Stimulated activated naive CD8-positive, alpha-beta T cell treated with anti-CD3 and anti-CD28 coated beads, Interleukin-15, Interleukin-2, amounts not matched to agents 100 ng/mL and 50 ng/mL, for 24 hours (primary cell): ENCODE data around the gene EFTUD2.

Experiments used
- H3K27ac Mint-ChIP-seq: one replicate; pipeline ENCODE4 v1.8.0; 2021; ENCODE audit warnings: mild to moderate bottlenecking, mixed read lengths
- H3K27me3 Mint-ChIP-seq: one replicate; pipeline ENCODE4 v1.8.0; 2021; ENCODE audit warnings: mixed read lengths
- H3K36me3 Mint-ChIP-seq: one replicate; pipeline ENCODE4 v1.8.0; 2021; ENCODE audit warnings: low read depth, mixed read lengths
- H3K4me1 Mint-ChIP-seq: one replicate; pipeline ENCODE4 v1.8.0; 2021; ENCODE audit warnings: low read depth, mixed read lengths
- H3K4me3 Mint-ChIP-seq: one replicate; pipeline ENCODE4 v1.8.0; 2021; ENCODE audit warnings: mild to moderate bottlenecking, mixed read lengths
- H3K9me3 Mint-ChIP-seq: one replicate; pipeline ENCODE4 v1.8.0; 2021; ENCODE audit warnings: mixed read lengths

The EFTUD2 gene

DNA sequence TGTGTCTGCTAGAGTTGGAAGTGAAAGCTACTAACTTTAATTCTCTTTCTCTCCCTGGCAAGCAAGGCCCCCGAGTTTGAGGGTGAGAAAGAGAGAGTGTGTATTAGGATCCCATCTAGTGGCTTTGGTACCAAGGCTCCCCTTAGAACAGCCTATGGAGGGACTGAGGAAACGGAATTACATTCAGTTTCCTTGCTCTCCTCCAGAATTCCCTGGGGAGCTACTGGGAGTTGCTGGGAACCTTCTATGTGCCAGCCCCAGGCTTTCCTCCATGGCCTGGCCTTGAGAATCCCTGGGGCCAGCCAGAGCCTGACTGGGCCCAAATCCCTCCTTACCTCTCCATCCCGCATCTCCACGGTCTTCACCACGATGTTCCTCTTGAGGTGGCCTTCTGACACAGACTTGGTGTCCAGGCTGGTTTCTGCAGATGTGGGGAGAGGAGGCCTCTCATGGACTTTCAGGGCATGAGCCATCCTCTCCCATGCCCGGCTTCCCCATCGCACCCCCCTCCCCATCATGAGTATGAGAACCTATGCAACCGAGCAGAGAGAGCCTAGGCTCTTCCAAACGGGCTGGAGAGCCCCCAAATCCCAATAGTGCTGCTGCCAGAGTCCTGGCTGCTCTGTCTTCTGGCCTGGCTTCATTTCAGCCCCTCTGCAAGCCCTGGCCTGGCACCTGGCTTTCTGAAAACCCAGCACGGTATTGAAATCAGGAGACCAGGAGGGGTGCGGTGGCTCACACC, 8.7 kb upstream of the EFTUD2 start:
- no peaks in the 10 kb centered on the region for H3K4me1 Mint-ChIP-seq

DNA sequence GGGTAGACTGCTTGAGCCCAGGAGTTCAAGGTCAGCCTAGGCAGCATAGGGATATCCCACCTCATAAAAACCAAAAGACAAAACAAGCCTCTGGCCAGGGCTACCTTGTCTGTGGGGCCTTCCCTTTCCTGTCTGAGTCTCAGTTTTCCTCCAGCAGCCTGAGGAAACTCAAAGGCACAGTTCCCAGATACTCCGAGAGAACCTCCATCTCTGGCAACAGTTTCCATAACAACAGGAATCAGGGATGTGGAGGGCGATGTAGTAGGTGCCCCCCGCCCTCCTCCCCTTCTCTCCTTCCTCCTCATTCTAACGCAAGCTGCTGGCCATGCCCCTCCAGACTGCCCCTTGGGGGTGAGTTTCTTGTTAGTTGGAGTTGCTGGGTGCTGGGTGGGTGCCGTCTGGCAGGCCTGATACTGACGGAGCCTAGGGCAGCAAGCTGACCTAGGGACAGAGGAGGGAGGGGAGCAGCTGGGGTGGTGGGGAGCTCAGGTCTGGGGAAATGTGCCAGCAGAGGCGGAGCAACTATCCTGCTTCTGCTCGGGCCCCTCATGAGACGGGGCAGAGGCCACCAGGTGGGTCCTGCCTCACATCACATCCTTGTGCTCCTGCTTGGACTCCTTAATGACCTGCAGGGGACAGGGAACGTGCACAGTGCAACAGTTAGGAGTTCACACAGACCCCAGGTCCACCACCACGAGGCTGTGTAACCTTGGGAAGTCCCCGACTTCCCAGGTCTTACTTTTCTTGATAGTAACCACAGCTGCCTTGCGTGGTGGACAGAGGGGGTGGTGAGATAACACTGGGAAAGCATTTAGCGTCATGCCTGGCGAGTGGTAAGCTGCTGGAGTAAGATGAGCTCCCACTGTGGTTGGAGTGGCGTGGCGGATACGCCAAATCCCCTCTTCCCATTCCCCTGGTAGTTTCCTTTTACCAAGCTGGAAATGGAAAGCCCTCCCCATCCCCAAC, 7.8 kb upstream of the EFTUD2 start:
- Mint-ChIP-seq H3K4me3 (no peak overlapping the region), H3K9me3 (no peaks in the 10 kb centered on the region), H3K27me3 (peaks cover 13% of the 10 kb centered on the region), H3K27ac (no peak overlapping the region), H3K36me3 (no peaks in the 10 kb centered on the region), H3K4me1 (no peaks in the 10 kb centered on the region)

More for the DNA sequence above, 8.7 kb upstream of the EFTUD2 start:
- no peaks in the 10 kb centered on the region for H3K9me3 Mint-ChIP-seq
- H3K27ac Mint-ChIP-seq, result no peak overlapping the region
- H3K4me3 Mint-ChIP-seq, result no peak overlapping the region
- H3K27me3 Mint-ChIP-seq, result peaks cover 20% of the 10 kb centered on the region
- H3K36me3 Mint-ChIP-seq, result no peaks in the 10 kb centered on the region

DNA sequence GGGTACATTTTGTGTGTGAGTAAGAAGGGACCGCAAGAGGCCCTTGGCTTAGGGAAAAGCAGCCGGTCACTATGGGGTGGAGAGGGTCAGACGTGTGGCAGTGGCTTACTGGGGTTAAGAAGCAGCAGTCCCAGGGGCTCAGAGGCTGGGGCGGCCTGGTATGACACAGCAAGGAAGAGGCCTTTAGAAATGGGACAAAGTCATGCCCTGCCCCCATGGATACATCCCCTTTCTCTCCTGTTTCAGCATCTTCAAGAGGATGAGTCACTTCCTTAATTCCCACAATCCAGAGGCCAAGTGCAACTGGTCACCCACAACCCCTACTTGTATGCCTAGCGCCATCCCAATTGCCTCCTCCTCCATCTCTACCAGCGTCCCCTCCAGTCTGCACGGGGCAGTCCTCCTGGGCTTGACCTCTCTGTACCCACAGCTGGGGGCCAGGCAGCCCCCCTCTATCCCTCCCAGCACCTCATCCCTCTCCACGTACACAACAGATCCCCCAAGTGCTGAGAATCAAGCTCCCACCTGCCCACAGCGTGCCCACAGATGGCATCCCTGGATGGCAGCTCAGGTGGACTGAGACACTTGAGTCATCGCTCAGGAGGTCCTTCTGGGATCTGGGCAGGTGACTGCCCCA, 6.9 kb upstream of the EFTUD2 start:
- Mint-ChIP-seq H3K27ac (no peak overlapping the region), H3K9me3 (no peaks in the 10 kb centered on the region), H3K27me3 (peaks cover 9% of the 10 kb centered on the region), H3K4me1 (no peaks in the 10 kb centered on the region), H3K4me3 (no peak overlapping the region), H3K36me3 (no peaks in the 10 kb centered on the region)

DNA sequence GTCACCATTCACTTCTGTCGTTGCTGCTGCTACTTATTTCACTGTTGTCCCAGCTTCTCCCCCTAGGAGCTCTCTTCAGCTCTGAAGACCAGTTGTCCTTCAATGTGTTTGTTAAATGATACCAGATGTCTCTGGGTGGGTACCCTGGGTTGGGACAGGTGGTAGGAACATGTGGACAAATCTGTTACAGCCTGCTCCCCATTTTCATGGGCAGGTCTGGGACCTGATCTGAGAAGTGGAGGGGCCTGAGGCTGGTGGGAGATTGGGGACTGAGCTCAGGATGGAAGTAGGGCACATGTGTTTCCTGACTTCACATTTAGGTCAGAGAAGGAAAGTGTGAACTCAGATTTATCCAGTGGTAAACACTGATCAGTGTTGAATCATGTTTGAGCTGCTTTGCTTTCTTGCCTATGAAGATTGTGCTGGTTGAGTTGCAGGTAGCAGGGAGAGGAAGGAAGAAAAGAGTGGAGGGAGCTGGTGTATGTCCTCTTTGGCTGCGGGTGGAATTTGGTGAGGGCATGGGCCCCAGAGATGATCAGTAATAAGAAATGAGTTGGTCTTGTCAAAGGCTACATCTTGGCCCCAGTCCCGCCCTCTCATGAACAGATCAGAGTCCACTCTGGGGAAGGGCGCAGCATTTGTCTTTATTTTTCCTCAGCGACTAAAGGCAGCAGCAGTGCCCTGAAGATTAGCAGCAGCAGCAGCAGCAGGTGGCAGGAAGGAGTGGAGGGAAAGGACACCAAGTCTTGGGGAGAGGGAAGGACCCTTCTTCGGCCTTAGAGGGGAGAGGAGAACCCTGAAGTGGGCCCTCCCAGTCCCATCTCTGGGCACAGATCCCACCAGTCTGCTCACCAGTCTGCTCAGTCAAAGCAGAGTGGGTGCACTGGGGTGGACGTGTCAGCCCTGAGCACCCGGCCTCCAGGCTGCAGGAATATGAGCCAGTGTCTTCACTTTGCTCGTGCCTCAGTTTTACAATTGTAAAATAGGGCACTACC, 6.1 kb upstream of the EFTUD2 start:
- Mint-ChIP-seq H3K4me1 (peaks cover 2% of the 10 kb centered on the region), H3K27me3 (peaks cover 5% of the 10 kb centered on the region), H3K4me3 (no peak overlapping the region), H3K36me3 (no peaks in the 10 kb centered on the region), H3K27ac (no peak overlapping the region), H3K9me3 (no peaks in the 10 kb centered on the region)

DNA sequence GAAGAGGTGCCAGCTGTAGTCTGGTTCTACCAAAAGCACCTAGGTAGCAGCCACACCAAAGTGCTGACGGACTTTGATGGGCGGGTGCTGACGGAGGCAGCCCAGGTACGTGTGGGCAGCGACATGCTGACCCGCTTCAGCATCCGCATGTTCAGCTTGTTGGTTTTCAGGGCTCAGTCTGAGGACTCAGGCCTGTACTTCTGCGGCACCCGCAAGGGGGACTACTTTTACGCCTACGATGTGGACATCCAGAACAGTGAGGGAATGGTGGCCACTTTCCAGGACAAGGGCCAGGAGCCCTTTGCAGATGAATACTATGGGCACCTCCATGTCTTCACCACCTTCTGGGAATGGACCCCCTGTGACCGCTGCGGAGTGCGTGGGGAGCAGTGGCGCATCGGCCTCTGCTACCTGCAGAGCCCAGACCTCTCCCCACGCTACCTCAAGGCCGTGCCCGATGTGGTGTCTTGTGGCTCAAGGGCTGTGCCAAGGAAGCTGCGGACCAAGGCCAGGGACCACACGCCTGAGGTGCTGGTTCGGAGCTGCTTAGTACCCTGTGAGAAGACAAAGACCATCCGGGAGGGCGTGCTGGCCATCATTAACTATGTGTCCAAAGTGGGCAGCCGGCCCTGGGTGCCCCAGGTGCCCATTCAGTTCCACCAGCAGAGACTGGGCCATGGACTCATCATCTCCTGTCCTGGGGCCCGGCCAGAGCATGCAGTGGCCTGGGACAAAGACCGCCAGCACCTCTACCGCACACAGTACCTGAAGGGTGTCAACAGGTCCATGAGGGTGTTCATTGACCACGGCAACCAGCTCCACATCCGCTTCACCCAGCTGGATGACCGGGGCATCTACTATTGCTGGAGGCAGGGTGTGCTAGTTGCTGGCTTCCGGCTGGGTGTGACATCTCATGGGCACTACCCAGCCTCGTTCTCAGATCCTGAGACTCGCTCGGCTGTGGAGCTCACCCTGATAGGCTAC, 5.0 kb upstream of the EFTUD2 start:
- Mint-ChIP-seq H3K4me3 (no peak overlapping the region), H3K9me3 (no peaks in the 10 kb centered on the region), H3K36me3 (no peaks in the 10 kb centered on the region), H3K4me1 (peaks cover 12% of the 10 kb centered on the region), H3K27ac (no peak overlapping the region), H3K27me3 (peaks cover 5% of the 10 kb centered on the region)

DNA sequence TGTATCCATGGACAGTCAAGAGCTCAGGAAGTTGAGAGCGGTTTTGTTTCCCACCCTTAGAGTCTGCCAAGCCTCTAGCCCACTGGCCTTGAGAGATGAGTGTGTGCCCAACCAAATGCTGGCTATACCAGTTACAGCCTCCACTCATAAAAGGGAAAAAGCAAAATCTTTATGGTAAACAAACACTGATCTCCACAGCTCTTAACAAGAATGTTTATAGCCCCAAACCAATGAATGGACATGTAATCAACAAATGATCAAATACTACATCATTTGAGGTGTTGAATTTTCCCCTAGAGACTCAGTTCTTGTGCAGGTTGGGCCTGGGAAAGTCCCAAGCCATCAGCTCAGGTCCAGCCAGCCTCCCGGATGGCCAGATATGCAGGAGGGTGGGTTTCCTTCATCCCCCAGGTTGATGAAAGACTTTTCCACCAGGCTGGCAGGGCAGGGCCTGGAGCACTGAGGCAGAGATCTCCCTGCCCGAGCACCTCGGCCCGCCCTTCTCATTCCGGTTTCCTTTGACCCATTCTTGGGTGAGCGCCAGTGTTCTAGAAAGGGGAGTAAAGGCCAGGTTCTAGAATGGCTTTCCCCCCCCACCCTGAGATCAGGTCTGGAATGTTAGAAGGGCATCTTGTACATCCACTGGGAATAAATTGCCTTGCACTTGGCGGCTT, 3.9 kb upstream of the EFTUD2 start:
- no peaks in the 10 kb centered on the region for H3K9me3 Mint-ChIP-seq
- no peaks in the 10 kb centered on the region for H3K27me3 Mint-ChIP-seq
- no peak overlapping the region for H3K27ac Mint-ChIP-seq
- H3K36me3 Mint-ChIP-seq, result peaks cover 5% of the 10 kb centered on the region
- H3K4me3 Mint-ChIP-seq, result no peak overlapping the region
- H3K4me1 Mint-ChIP-seq, result peaks cover 21% of the 10 kb centered on the region

DNA sequence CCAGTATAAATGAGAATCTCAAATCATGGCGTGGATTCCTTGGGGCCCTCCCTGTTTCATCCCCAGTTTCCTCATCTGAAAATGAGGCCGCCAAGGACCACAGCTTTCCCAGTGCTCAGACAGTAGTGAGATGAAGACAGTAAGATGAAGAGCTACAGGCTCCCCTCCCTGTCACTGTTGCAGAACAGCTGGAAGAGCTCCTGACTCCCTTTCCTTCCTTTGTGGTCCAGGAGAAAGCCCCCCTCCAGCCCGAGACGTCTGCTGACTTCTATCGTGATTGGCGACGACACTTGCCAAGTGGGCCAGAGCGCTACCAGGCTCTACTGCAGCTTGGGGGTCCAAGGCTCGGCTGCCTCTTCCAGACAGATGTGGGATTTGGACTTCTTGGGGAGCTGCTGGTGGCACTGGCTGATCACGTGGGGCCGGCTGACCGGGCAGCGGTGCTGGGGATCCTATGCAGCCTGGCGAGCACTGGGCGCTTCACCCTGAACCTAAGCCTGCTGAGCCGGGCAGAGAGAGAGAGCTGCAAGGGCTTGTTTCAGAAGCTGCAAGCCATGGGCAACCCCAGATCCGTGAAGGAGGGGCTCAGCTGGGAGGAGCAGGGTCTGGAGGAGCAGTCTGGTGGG, 3.0 kb upstream of the EFTUD2 start:
- Mint-ChIP-seq H3K27ac (no peak overlapping the region), H3K9me3 (no peaks in the 10 kb centered on the region), H3K36me3 (peaks cover 5% of the 10 kb centered on the region), H3K4me1 (peaks cover 21% of the 10 kb centered on the region), H3K27me3 (no peaks in the 10 kb centered on the region), H3K4me3 (no peak overlapping the region)

DNA sequence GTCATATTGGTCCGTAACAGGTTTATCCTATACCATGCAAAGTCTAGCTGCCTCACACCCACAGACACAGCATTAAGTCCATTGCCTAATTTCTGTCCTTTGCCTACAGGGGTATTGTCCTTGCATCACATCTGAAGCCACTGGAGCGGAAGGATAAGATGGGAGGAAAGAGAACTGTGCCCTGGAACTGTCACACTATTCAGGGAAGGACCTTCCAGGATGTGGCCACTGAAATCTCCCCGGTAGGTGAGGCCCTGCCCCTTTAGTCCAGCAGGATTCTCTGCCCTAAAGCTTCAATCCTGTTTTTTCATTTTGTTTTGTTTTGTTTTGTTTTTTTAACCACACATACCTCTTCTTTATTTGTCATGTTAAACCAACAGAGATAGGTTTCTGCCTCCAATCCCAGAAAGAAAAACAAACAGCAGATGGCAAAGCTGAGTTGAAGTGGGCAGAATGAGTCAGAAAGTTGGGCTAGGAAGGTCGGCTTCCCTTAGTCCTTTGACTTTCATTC, 2.2 kb upstream of the EFTUD2 start:
- Mint-ChIP-seq H3K4me3 (no peak overlapping the region), H3K27me3 (no peaks in the 10 kb centered on the region), H3K36me3 (peaks cover 5% of the 10 kb centered on the region), H3K9me3 (no peaks in the 10 kb centered on the region), H3K4me1 (peaks cover 24% of the 10 kb centered on the region), H3K27ac (no peak overlapping the region)

DNA sequence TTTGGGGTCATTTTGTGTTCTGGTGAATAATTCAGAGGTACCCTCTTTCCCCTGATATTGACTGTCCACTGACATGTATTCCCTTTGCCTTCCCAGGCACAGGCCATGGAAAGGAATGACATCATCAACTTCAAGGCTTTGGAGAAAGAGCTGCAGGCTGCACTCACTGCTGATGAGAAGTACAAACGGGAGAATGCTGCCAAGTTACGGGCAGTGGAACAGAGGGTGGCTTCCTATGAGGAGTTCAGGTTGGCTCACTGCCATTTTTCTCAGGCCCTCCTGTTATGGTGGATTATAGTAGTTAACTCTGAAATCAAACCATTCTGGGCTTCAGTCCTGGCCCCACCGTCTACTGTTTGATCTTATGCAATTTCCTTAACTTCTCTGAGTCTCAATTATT, 1.6 kb upstream of the EFTUD2 start:
- Mint-ChIP-seq H3K4me3 (no peak overlapping the region), H3K27ac (no peak overlapping the region), H3K4me1 (peaks cover 28% of the 10 kb centered on the region), H3K9me3 (no peaks in the 10 kb centered on the region), H3K36me3 (peaks cover 9% of the 10 kb centered on the region), H3K27me3 (no peaks in the 10 kb centered on the region)

DNA sequence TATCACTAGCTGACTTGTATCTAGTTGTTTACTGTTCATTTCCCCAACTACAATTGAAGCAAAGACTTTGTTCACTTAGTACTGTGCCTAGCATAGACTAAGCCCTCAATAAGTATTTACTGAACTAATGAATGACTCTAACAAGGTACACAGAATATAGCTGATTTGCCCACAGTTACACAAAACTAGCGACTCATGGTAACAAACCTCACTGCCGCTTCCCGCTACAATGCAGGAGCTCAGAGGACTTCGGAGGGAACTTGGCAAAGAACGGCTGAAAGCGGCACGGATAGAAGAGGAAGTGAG, 524 bp downstream of the EFTUD2 start:
- Mint-ChIP-seq H3K4me3 (peak overlapping the region; percentile 97), H3K36me3 (peaks cover 22% of the 10 kb centered on the region), H3K4me1 (peaks cover 37% of the 10 kb centered on the region), H3K9me3 (no peaks in the 10 kb centered on the region), H3K27me3 (no peaks in the 10 kb centered on the region), H3K27ac (peak overlapping the region; percentile 100)

DNA sequence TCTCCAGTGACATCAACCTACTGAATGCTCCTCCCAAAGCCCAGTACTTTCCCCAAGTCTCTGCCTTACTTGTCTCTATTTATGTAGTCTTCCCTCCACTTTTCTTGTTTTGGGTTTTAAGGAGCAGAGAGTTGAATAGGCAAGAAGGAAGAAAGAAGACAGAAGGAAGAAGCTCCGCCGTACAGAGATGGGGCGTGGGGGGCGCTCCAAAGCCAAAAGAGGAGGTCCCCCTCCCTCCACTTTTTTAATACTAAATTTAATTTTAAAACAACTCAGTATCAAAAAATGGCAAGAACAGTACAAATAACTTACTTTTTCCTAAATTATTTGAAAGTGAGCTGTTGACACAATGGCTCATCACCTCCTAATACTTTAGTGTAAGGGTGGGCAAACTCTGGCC, 4.6 kb downstream of the EFTUD2 start:
- Mint-ChIP-seq H3K9me3 (no peaks in the 10 kb centered on the region), H3K27me3 (no peaks in the 10 kb centered on the region), H3K36me3 (peaks cover 41% of the 10 kb centered on the region), H3K4me3 (no peak overlapping the region), H3K27ac (no peak overlapping the region), H3K4me1 (peaks cover 35% of the 10 kb centered on the region)

DNA sequence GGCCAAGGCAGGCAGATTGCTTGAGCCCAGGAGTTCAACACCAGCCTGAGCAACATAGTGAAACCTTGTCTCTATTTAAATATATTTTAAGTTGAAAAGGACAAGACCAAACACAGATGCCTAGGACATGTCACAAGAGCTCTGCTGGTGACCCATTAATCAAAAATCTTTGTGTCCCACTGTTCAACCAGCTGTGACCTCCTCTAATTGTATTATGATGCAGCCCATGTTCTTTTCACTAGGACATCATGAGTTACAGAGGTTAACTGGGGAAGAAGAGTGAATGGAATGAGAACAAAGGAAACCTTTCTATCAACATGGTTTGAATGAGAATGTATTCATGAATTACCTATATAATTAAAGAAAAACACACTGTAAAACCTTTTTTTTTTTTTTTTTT, 7.0 kb downstream of the EFTUD2 start:
- H3K4me1 Mint-ChIP-seq, result peaks cover 23% of the 10 kb centered on the region

More for the DNA sequence above, 7.0 kb downstream of the EFTUD2 start:
- no peak overlapping the region for H3K4me3 Mint-ChIP-seq
- no peaks in the 10 kb centered on the region for H3K27me3 Mint-ChIP-seq
- H3K27ac Mint-ChIP-seq, result no peak overlapping the region
- H3K9me3 Mint-ChIP-seq, result no peaks in the 10 kb centered on the region
- H3K36me3 Mint-ChIP-seq, result peaks cover 35% of the 10 kb centered on the region
